ENCODE results near the gene CCL27. TPM values are rescaled to one million over a fixed set of nuclear protein-coding genes. Genes with fewer than 3 reads are reported as not detected.

Gene CCL27
- total and polyA plus RNA-seq, 10 of the 15 experiments (the other 5 are each of a cell fraction or from before 2014, with no cell fraction given) = 0.45 TPM; not detected in 9

DNA sequence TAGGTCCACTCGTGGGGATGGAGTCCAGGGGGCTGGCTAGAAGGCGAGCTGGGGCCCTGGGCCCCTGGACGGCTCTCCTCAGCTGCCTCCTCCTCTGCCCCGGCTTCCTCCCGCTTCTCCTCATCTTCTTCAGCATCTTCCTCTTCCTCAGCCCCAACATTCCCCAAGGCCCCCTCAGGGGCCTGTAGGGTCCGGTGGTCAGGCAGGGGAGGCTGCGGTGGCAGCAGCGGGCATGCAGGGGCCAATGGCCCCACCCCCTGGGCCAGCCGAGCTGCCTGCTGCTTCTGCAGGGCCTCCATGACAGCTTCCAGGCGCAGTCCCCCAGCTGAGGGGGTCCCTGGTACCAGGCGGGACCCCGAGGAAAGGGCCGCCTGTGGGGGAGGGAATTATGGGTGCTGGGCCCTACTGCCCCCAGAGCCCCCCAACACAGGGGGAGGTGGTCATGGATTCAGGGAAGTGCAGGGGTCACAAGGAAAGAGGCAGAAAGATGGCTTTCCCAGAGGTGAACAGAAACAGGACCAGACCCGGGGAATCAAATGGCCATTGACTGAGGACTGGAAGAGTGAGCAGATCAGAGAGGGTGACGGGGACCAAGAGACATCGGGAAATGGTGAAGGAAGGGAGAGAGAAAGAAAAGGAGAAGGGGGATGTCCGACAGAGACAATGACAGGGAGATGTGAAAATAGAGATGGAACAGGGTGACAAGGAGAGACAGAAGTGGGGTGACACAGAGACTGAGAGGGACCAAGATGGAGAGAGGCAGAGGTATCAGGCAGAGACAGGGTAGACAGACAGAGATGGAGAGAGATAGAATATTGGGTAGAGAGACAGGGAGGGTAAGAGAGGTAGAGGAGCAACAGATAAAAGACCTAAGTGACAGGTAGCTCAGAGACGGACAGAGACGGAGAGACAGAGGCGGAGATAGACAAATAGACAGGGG lies 34.5 kb downstream of the CCL27 start:
- ChIA-PET POLR2A (no interaction called here), RAD21 (ENCODE audit: unreplicated experiment) (no interaction called here), CTCF (no interaction called here), SMC1A (ENCODE audit: uncharacterized antibody, unreplicated experiment) (interaction anchor here (0.6 kb wide), 1 partner anchor 10 kb away, joined by 3 read pairs; no protein-coding TSS in a partner anchor)
- no peak for TF ChIP-seq CHD1 (IDR thresholded peaks at IDR 0.05; ENCODE audit: low read depth, low read length)
- no peak for TF ChIP-seq SMAD5 (IDR thresholded peaks at IDR 0.05; ENCODE audit: low read depth)
- TF ChIP-seq, protein P1, sequence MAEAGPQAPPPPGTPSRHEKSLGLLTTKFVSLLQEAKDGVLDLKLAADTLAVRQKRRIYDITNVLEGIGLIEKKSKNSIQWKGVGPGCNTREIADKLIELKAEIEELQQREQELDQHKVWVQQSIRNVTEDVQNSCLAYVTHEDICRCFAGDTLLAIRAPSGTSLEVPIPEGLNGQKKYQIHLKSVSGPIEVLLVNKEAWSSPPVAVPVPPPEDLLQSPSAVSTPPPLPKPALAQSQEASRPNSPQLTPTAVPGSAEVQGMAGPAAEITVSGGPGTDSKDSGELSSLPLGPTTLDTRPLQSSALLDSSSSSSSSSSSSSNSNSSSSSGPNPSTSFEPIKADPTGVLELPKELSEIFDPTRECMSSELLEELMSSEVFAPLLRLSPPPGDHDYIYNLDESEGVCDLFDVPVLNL (IDR thresholded peaks at IDR 0.05; ENCODE audit: low read depth, low read length) = no peak
- TF ChIP-seq EZH2 (IDR thresholded peaks at IDR 0.05; ENCODE audit: borderline replicate concordance, control insufficient read depth, low read depth, low read length) = 0 out of 2 replicates have a peak, but pooled peaks have one; percentile 19
- peak; percentile 35 for TF ChIP-seq SUZ12 (IDR thresholded peaks at IDR 0.05; ENCODE audit: unreplicated experiment)
- no peak for TF ChIP-seq TAF1 (IDR thresholded peaks at IDR 0.05; ENCODE audit: borderline replicate concordance, low read depth, low read length)
- in situ Hi-C loops (cut with MboI) (no loop called here), intact Hi-C loops (cut with micrococcal nuclease; ENCODE audit: unreplicated experiment) (no loop called here)
- DNase-seq (ENCODE audit: low read depth, low spot score) = no peak
- 18% methylated on average over 20 of the region's 20 CpGs for WGBS (ENCODE audit: insufficient coverage, insufficient replicate concordance, low lambda C conversion rate, missing lambda C conversion rate)
- H3K4me2 ChIP-seq (ENCODE audit: control insufficient read depth, insufficient read depth) = 0 out of 2 replicates have a peak overlapping the region, but pooled peaks have one; percentile 71
- H3K9ac ChIP-seq (ENCODE audit: control insufficient read depth, insufficient read depth, low read length) = no peak overlapping the region
- H3K4me3 ChIP-seq = no peak overlapping the region; the same call in 1 of the 2 replicates
- H3K79me2 ChIP-seq (ENCODE audit: control insufficient read depth, insufficient read depth, low read length) = no peaks in the 10 kb centered on the region
- no peaks in the 10 kb centered on the region for H3K9me3 ChIP-seq (replicated peaks; ENCODE audit: control insufficient read depth, insufficient read depth, low read length)
- no TSS peak for BruUV-seq (replicated peaks)
- no peaks in the 10 kb centered on the region; the same call in 1 of the 2 replicates for H4K20me1 ChIP-seq (ENCODE audit: control insufficient read depth, insufficient read depth)
- no peak for FAIRE-seq
- H3K27me3 ChIP-seq (replicated peaks in 1 of 2; ENCODE audit: control insufficient read depth in 2 of 2, insufficient read depth in 2 of 2, low read length in 1 of 2) = peaks cover 14 to 22% of the 10 kb centered on the region in 2 experiments
- peaks cover 4% of the 10 kb centered on the region; the same call in 1 of the 2 replicates for H3K4me1 ChIP-seq (ENCODE audit: control insufficient read depth, insufficient read depth, low read length)
- no peak overlapping the region for H2AFZ ChIP-seq (ENCODE audit: control insufficient read depth, low read depth, low read length)
- no peak overlapping the region for H3K27ac ChIP-seq (ENCODE audit: control insufficient read depth, insufficient read depth)
- no peak for ATAC-seq
- no peaks in the 10 kb centered on the region for H3K36me3 ChIP-seq (ENCODE audit: control insufficient read depth in 2 of 2, insufficient read depth in 2 of 2, low read length in 1 of 2)
